Loucy (cell line): Measurements from ENCODE around the gene TPRG1.

ENCODE experiments used
- H2AFZ ChIP-seq: fragments of 200-600 bp; sonication (generic); 2 replicates; pipeline ENCODE4 v1.6.0; 2016; ENCODE audit warnings: antibody characterized with exemption, mild to moderate bottlenecking, low read length, moderate library complexity
- H3F3A ChIP-seq: fragments of 200-600 bp; 2 replicates; pipeline ENCODE4 v1.6.0; 2016; ENCODE audit warnings: antibody characterized with exemption, low read depth, mild to moderate bottlenecking
- H3K27me3 ChIP-seq: fragments of 200-600 bp; sonication (generic); 2 replicates; pipeline ENCODE4 v1.6.1; 2014; ENCODE audit warnings: low read length, mild to moderate bottlenecking; ENCODE audit not compliant: insufficient read depth, poor library complexity, severe bottlenecking
- H3K36me3 ChIP-seq: fragments of 200-600 bp; sonication (generic); 2 replicates; pipeline ENCODE4 v1.6.1; 2016; ENCODE audit warnings: low read length; ENCODE audit not compliant: insufficient read depth
- H3K4me1 ChIP-seq: fragments of 200-600 bp; sonication (generic); 2 replicates; pipeline ENCODE4 v1.5.1; 2014; ENCODE audit warnings: low read length, mild to moderate bottlenecking; ENCODE audit not compliant: insufficient read depth, poor library complexity, severe bottlenecking
- H3K4me2 ChIP-seq: fragments of 200-600 bp; sonication (generic); 2 replicates; pipeline ENCODE4 v1.6.0; 2014; ENCODE audit warnings: antibody characterized with exemption, low read length, low read depth, mild to moderate bottlenecking; ENCODE audit not compliant: poor library complexity, severe bottlenecking
- H3K4me3 ChIP-seq: fragments of 200-600 bp; sonication (generic); 2 replicates; pipeline ENCODE4 v1.5.1; 2014; ENCODE audit warnings: low read length, mild to moderate bottlenecking, mixed read lengths; ENCODE audit not compliant: poor library complexity, severe bottlenecking
- H3K79me2 ChIP-seq: fragments of 200-600 bp; sonication (generic); 2 replicates; pipeline ENCODE4 v1.6.1; 2014; ENCODE audit warnings: low read length; ENCODE audit not compliant: insufficient read depth
- H3K9ac ChIP-seq: fragments of 200-600 bp; sonication (generic); 2 replicates; pipeline ENCODE4 v1.6.0; 2014; ENCODE audit warnings: mild to moderate bottlenecking, low read depth, low read length, moderate library complexity; ENCODE audit not compliant: poor library complexity, severe bottlenecking
- H3K9me2 ChIP-seq: fragments of 200-600 bp; sonication (generic); replicated peaks from 2 replicates; pipeline ENCODE4 v1.6.1; 2016; ENCODE audit warnings: low read depth, low read length, mixed read lengths
- H3K9me3 ChIP-seq: fragments of 200-600 bp; sonication (generic); 2 replicates; pipeline ENCODE4 v1.6.1; 2014; ENCODE audit warnings: mild to moderate bottlenecking, antibody characterized with exemption, low read length, low read depth; ENCODE audit not compliant: insufficient read depth
- H4K20me1 ChIP-seq: fragments of 200-600 bp; sonication (generic); 2 replicates; pipeline ENCODE4 v1.6.0; 2014; ENCODE audit warnings: antibody characterized with exemption, low read length, mild to moderate bottlenecking; ENCODE audit not compliant: insufficient read depth, poor library complexity, severe bottlenecking
- EZH2phosphoT487 ChIP-seq: fragments of 200-600 bp; IDR thresholded peaks from 2 replicates; pipeline ENCODE4 v1.6.1; 2018; ENCODE audit warnings: antibody characterized with exemption, mild to moderate bottlenecking, moderate library complexity, borderline replicate concordance
- TF ChIP-seq, protein P1 (sequence below): fragments of 200-600 bp; sonication (generic); conservative IDR thresholded peaks from 2 replicates; pipeline ENCODE4 v1.5.1; 2014; ENCODE audit warnings: mild to moderate bottlenecking, antibody characterized with exemption, low read length

Gene TPRG1

DNA sequence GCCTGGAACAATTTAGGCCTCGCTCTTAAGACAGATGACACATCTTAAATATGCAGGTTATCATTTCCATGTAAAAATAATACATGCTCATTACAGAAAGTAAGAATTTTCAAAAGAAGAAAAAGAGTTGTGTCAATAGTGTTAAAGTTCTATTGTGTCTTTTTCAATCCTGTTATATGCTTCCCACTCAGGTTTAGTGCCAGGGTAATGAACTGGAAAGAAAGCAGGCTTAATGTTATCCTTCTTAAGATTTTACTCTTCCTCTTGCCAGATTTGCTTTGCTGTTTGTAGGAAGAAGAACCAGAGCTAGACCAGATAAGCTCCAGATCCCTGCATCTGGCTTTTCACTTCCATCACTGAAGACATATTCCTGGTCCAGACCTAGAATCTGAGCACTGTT, 128.6 kb downstream of the TPRG1 start:
- H3K4me1 ChIP-seq = peaks cover 33% of the 10 kb centered on the region
- no peaks in the 10 kb centered on the region for H3K36me3 ChIP-seq
- H2AFZ ChIP-seq = no peak overlapping the region
- no peaks in the 10 kb centered on the region for H4K20me1 ChIP-seq
- TF ChIP-seq, protein P1, sequence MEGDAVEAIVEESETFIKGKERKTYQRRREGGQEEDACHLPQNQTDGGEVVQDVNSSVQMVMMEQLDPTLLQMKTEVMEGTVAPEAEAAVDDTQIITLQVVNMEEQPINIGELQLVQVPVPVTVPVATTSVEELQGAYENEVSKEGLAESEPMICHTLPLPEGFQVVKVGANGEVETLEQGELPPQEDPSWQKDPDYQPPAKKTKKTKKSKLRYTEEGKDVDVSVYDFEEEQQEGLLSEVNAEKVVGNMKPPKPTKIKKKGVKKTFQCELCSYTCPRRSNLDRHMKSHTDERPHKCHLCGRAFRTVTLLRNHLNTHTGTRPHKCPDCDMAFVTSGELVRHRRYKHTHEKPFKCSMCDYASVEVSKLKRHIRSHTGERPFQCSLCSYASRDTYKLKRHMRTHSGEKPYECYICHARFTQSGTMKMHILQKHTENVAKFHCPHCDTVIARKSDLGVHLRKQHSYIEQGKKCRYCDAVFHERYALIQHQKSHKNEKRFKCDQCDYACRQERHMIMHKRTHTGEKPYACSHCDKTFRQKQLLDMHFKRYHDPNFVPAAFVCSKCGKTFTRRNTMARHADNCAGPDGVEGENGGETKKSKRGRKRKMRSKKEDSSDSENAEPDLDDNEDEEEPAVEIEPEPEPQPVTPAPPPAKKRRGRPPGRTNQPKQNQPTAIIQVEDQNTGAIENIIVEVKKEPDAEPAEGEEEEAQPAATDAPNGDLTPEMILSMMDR = no peak
- TF ChIP-seq EZH2phosphoT487 = no peak
- no peaks in the 10 kb centered on the region for H3K9me3 ChIP-seq
- no peaks in the 10 kb centered on the region for H3K27me3 ChIP-seq
- H3K4me2 ChIP-seq = no peak overlapping the region
- no peak overlapping the region for H3K9ac ChIP-seq
- no peaks in the 10 kb centered on the region for H3K79me2 ChIP-seq
- no peaks in the 10 kb centered on the region for H3K9me2 ChIP-seq
- H3K4me3 ChIP-seq = no peak overlapping the region
- no peaks in the 10 kb centered on the region for H3F3A ChIP-seq

DNA sequence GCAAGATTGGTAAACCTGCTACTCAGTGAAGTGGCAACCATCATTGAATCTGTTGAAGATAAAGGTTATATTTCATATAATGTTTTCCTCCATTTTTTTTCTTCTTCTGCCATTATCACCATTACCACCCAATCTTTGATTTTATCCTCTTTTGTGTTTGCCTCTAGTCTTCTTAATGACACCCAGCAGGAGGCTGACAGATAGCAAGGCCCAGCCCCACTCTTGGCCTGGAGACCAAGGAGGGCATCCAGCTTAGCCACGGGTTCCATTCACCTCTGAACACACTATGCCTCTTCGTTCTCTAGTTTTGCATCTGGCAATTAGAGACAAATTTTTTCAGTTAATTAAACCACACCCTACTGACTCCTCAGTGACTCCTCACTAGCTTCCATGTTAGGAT, 129.7 kb downstream of the TPRG1 start:
- Histone ChIP-seq H3F3A (no peaks in the 10 kb centered on the region), H3K9me3 (no peaks in the 10 kb centered on the region), H2AFZ (no peak overlapping the region), H3K4me1 (peaks cover 38% of the 10 kb centered on the region), H3K36me3 (no peaks in the 10 kb centered on the region), H3K9ac (no peak overlapping the region), H3K4me2 (no peak overlapping the region), H3K79me2 (no peaks in the 10 kb centered on the region), H3K27me3 (no peaks in the 10 kb centered on the region), H4K20me1 (no peaks in the 10 kb centered on the region), H3K9me2 (no peaks in the 10 kb centered on the region), H3K4me3 (no peak overlapping the region)
- TF ChIP-seq, protein P1 = no peak

DNA sequence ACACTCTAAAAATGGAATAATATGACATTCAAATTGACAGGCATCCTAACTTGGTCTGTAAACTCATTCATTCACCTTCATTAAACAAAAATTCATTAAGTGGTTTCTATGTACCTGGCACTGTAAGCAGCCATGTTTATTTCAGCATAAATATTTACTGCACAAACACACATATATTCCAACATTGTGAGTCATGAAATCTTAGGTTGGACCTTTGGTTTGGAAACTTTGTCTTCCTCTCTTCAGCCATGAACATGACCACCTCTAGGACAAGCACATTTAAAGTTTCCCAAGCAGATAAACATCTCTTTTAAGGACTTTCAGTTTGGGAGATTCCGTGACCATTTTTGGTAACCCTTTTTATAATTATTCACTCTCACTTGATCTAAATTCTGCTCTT, 131.8 kb downstream of the TPRG1 start:
- H2AFZ ChIP-seq = no peak overlapping the region
- H3K9ac ChIP-seq = no peak overlapping the region
- H3K9me2 ChIP-seq = no peaks in the 10 kb centered on the region
- no peaks in the 10 kb centered on the region for H3K9me3 ChIP-seq
- no peaks in the 10 kb centered on the region for H3K27me3 ChIP-seq
- no peaks in the 10 kb centered on the region for H3F3A ChIP-seq
- H3K36me3 ChIP-seq = no peaks in the 10 kb centered on the region
- H3K4me1 ChIP-seq = peaks cover 33% of the 10 kb centered on the region
- no peaks in the 10 kb centered on the region for H4K20me1 ChIP-seq
- TF ChIP-seq EZH2phosphoT487 = no peak
- TF ChIP-seq, protein P1 = no peak
- H3K4me2 ChIP-seq = no peak overlapping the region
- no peaks in the 10 kb centered on the region for H3K79me2 ChIP-seq
- no peak overlapping the region for H3K4me3 ChIP-seq
